IMR-90 (cell line): ENCODE results near the gene ACADSB. TPM values are rescaled to one million over a fixed set of nuclear protein-coding genes. Genes with fewer than 3 reads are reported as not detected.

ENCODE experiments used
- ATAC-seq: fragments of 200-7000 bp; cut with Tn5 transposase; 2 replicates; pipeline ENCODE4 v1.9.1; 2020; ENCODE audit warnings: low read depth, mild to moderate bottlenecking, moderate library complexity
- BruUV-seq: library from RNA; stranded (reverse); fragments of 400-500 nt; replicated peaks from 2 replicates; lab custom pipeline; 2021; lab: Mats Ljungman, UMichigan
- CTCF ChIA-PET: fragments of 300-600 bp; formaldehyde crosslinking; extraction: SDS; loops from one replicate; lab custom pipeline; 2021; ENCODE audit warnings: antibody characterized with exemption; lab: Yijun Ruan, JAX
- POLR2A ChIA-PET: fragments of 300-600 bp; sonication (Branson Sonifier 250); formaldehyde crosslinking; loops from one replicate; lab custom pipeline; 2022; ENCODE audit warnings: antibody characterized with exemption; ENCODE audit not compliant: unreplicated experiment; lab: Charles Lee
- DNase-seq: peaks from one replicate; pipeline ENCODE4 v3.0.0; 2013
- H2AFZ ChIP-seq: replicated peaks from 2 replicates; pipeline ENCODE3; 2013; ENCODE audit warnings: low read length, mild to moderate bottlenecking; ENCODE audit not compliant: poor library complexity
- H2AK5ac ChIP-seq: 2 replicates; pipeline ENCODE4 v1.6.1; 2013; ENCODE audit warnings: low read depth, low read length, inconsistent platforms
- H2AK9ac ChIP-seq: replicated peaks from 2 replicates; pipeline ENCODE3; 2013; ENCODE audit warnings: mild to moderate bottlenecking, low read depth, low read length, moderate library complexity; ENCODE audit not compliant: poor library complexity
- H2BK120ac ChIP-seq: 2 replicates; pipeline ENCODE4 v1.6.1; 2013; ENCODE audit warnings: low read depth, low read length, inconsistent platforms
- H2BK15ac ChIP-seq: 3 replicates; pipeline ENCODE4 v1.6.1; 2013; ENCODE audit warnings: low read depth, low read length, inconsistent platforms
- H2BK20ac ChIP-seq: 2 replicates; pipeline ENCODE4 v1.6.1; 2013; ENCODE audit warnings: low read depth, mild to moderate bottlenecking, inconsistent platforms, low read length, moderate library complexity
- H2BK5ac ChIP-seq: 2 replicates; pipeline ENCODE4 v1.6.1; 2013; ENCODE audit warnings: mild to moderate bottlenecking, low read depth, low read length, inconsistent platforms; ENCODE audit not compliant: poor library complexity, severe bottlenecking
- H3K14ac ChIP-seq: replicated peaks from 2 replicates; pipeline ENCODE4 v1.6.1; 2013; ENCODE audit warnings: low read depth, low read length, inconsistent platforms
- H3K18ac ChIP-seq: 2 replicates; pipeline ENCODE4 v1.6.1; 2013; ENCODE audit warnings: low read depth, low read length, control low read depth
- H3K23ac ChIP-seq: 2 replicates; pipeline ENCODE4 v1.6.1; 2013; ENCODE audit warnings: low read depth, low read length, inconsistent platforms
- H3K27ac ChIP-seq: 2 replicates; pipeline ENCODE4 v1.5.1; 2013; ENCODE audit warnings: mild to moderate bottlenecking, control low read depth, low read length; ENCODE audit not compliant: insufficient read depth
- H3K27me3 ChIP-seq: 2 replicates; pipeline ENCODE4 v1.6.1; 2013; ENCODE audit warnings: low read length; ENCODE audit not compliant: control insufficient read depth, insufficient read depth
- H3K36me3 ChIP-seq: 2 replicates; pipeline ENCODE4 v1.6.1; 2013; ENCODE audit warnings: low read length, mixed read lengths; ENCODE audit not compliant: control insufficient read depth, insufficient read depth
- H3K4ac ChIP-seq: 2 replicates; pipeline ENCODE4 v1.6.1; 2013; ENCODE audit warnings: low read depth, low read length, inconsistent platforms
- H3K4me1 ChIP-seq: 2 replicates; pipeline ENCODE4 v1.6.1; 2013; ENCODE audit warnings: low read length, mixed read lengths; ENCODE audit not compliant: control insufficient read depth, insufficient read depth
- H3K4me2 ChIP-seq: 2 replicates; pipeline ENCODE4 v1.6.1; 2013; ENCODE audit warnings: low read depth, mild to moderate bottlenecking, control low read depth, low read length, moderate library complexity
- H3K4me3 ChIP-seq: 2 replicates; pipeline ENCODE4 v1.5.1; 2013; ENCODE audit warnings: low read depth, mild to moderate bottlenecking, control low read depth, low read length, moderate library complexity; ENCODE audit not compliant: insufficient read depth
- H3K56ac ChIP-seq: 2 replicates; pipeline ENCODE4 v1.6.1; 2013; ENCODE audit warnings: low read length, inconsistent platforms; ENCODE audit not compliant: insufficient read depth; ENCODE audit errors: extremely low read depth
- H3K79me1 ChIP-seq, 2 experiments: 2 replicates each; pipeline ENCODE4 v1.6.1; 2013; ENCODE audit warnings: low read length in 2 of 2, inconsistent platforms in 1 of 2, low read depth in 1 of 2
- H3K9ac ChIP-seq: 2 replicates; pipeline ENCODE4 v1.6.1; 2013; ENCODE audit warnings: low read depth, low read length, control low read depth
- H3K9me1 ChIP-seq: 2 replicates; pipeline ENCODE4 v1.6.1; 2013; ENCODE audit warnings: low read length, inconsistent platforms; ENCODE audit not compliant: insufficient read depth
- H3K9me3 ChIP-seq: 2 replicates; pipeline ENCODE4 v1.6.1; 2013; ENCODE audit warnings: low read length; ENCODE audit not compliant: control insufficient read depth, insufficient read depth
- H4K20me1 ChIP-seq: 2 replicates; pipeline ENCODE4 v1.6.1; 2013; ENCODE audit warnings: low read length, inconsistent platforms; ENCODE audit not compliant: insufficient read depth
- H4K5ac ChIP-seq: 2 replicates; pipeline ENCODE4 v1.6.1; 2013; ENCODE audit warnings: mild to moderate bottlenecking, low read depth, low read length, control low read depth
- H4K8ac ChIP-seq, 2 experiments: 2 replicates each; pipeline ENCODE4 v1.6.1; 2013; ENCODE audit warnings: low read depth in 2 of 2, low read length in 2 of 2, control low read depth in 1 of 2, inconsistent platforms in 1 of 2
- H4K91ac ChIP-seq: 2 replicates; pipeline ENCODE4 v1.6.1; 2013; ENCODE audit warnings: low read depth, low read length, inconsistent platforms; ENCODE audit not compliant: insufficient read depth
- CTCF ChIP-seq: conservative IDR thresholded peaks from 2 replicates; pipeline ENCODE4 v1.5.1; 2012; ENCODE audit warnings: mild to moderate bottlenecking, low read depth, low read length, improper control_type of control experiment
- MAFK ChIP-seq: IDR thresholded peaks from 2 replicates; pipeline ENCODE4 v1.6.1; 2012; ENCODE audit warnings: low read depth, low read length, improper control_type of control experiment
- MXI1 ChIP-seq: IDR thresholded peaks from 2 replicates; pipeline ENCODE4 v1.6.1; 2012; ENCODE audit warnings: low read depth, mild to moderate bottlenecking, low read length, moderate library complexity, borderline replicate concordance
- POLR2A ChIP-seq: IDR thresholded peaks from 2 replicates; pipeline ENCODE4 v1.6.1; 2012; ENCODE audit warnings: mild to moderate bottlenecking, low read depth, low read length
- RFX5 ChIP-seq: IDR thresholded peaks from 2 replicates; pipeline ENCODE4 v1.8.0; 2012; ENCODE audit warnings: low read depth, mild to moderate bottlenecking, low read length, moderate library complexity
- WGBS, 2 experiments: methylation state at CpG; one replicate each; pipeline versions ENCODE4 v1.1.5 to v1.1.7; 2013; ENCODE audit warnings: missing lambda C conversion rate in 2 of 2; ENCODE audit not compliant: insufficient read length in 1 of 2; ENCODE audit errors: extremely low coverage in 2 of 2; 5-methylcytosine and 5-hydroxymethylcytosine counted together
- dilution Hi-C: fragments of 300-500 bp; cut with HindIII; formaldehyde crosslinking; loops from one replicate; pipeline ENCODE4 v1.14.3; 2018; ENCODE audit warnings: low sequenced_read_pairs; ENCODE audit not compliant: unreplicated experiment
- in situ Hi-C: fragments of 300-500 bp; cut with MboI; formaldehyde crosslinking; loops from 3 replicates; pipeline ENCODE4 v1.14.3; 2019; ENCODE audit warnings: low sequenced_read_pairs, inconsistent platforms, mixed read lengths
- intact Hi-C: fragments of 100-400 bp; cut with micrococcal nuclease; formaldehyde crosslinking; loops from 2 replicates; pipeline ENCODE4 v1.10.0; 2022
- polyA plus RNA-seq, 3 experiments: library from polyadenylated mRNA; depleted of rRNA; stranded (reverse); fragments of >200 nt; gene quantifications; 2 replicates each; pipeline ENCODE4 v1.2.3, GENCODE V29; 2012; ENCODE audit warnings: low replicate concordance in 1 of 3
- total RNA-seq: library from RNA; depleted of rRNA; stranded (reverse); fragments of >200 nt; gene quantifications from 2 replicates; pipeline ENCODE4 v1.2.3, GENCODE V29; 2012
- TF ChIP-seq, protein P1 (sequence below): fragments of 150-350 bp; IDR thresholded peaks from 2 replicates; pipeline ENCODE4 v1.6.1; 2016; ENCODE audit warnings: low read depth, mild to moderate bottlenecking, low read length, moderate library complexity, borderline replicate concordance

ACADSB gene
- total and polyA plus RNA-seq, 2 of the 4 experiments (the other 2 are of a cell fraction), result 6.2 to 10.6 TPM

DNA sequence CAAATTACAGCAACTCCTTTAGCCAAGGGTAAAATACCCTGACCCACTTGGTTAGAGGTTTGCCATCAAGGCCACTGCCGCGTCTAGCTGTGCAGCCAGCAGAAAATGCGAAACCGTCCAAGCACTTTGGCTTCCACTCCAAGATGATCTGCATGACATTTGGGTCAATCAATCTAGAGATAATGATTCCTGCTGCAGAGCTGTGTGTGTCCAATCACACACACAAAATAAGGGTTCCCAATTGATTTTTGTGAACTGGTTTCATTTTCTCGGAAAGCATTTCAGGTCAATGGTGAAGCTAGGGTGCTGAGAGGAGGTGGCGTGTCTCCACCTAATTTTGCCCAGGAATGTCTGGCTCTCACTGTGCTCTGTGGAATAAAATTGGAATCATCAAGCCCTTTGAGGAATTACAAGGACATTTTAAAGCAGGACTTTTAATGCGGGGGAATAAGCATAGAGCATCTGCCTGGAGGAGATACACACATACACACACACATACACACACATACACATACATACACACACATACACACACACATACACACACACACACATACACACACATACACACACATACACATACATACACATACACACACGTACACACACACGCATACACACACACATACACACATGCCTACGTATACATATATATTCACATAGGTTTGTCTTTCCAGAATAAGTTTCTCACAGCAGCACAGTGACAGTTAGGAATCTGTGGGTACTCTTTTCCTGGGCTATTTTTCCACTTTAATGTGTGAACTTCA, 59.5 kb downstream of the ACADSB start:
- Histone ChIP-seq H3K4me1 (no peaks in the 10 kb centered on the region), H3K14ac (no peak overlapping the region), H3K9ac (no peak overlapping the region), H4K5ac (no peak overlapping the region), H3K36me3 (no peaks in the 10 kb centered on the region), H4K91ac (no peak overlapping the region), H3K27me3 (no peaks in the 10 kb centered on the region), H3K9me3 (no peaks in the 10 kb centered on the region), H3K9me1 (no peaks in the 10 kb centered on the region), H2BK5ac (peak overlapping the region; percentile 78), H2BK15ac (no peak overlapping the region), H2BK120ac (no peak overlapping the region), H3K27ac (no peak overlapping the region), H3K23ac (no peak overlapping the region), H2AK9ac (no peak overlapping the region), H3K18ac (no peak overlapping the region), H2AK5ac (no peak overlapping the region), H4K8ac (no peak overlapping the region), H4K20me1 (no peaks in the 10 kb centered on the region), H2AFZ (no peak overlapping the region), H2BK20ac (no peak overlapping the region), H3K4me2 (no peak overlapping the region), H3K4me3 (no peak overlapping the region), H3K56ac (no peak overlapping the region), H3K4ac (no peak overlapping the region), H3K79me1 (no peaks in the 10 kb centered on the region)
- in situ Hi-C loops (no loop called here), intact Hi-C loops (no loop called here), dilution Hi-C loops (no loop called here)
- ATAC-seq, result no peak
- no TSS peak for BruUV-seq
- POLR2A ChIA-PET, result no interaction called here
- TF ChIP-seq, protein P1, sequence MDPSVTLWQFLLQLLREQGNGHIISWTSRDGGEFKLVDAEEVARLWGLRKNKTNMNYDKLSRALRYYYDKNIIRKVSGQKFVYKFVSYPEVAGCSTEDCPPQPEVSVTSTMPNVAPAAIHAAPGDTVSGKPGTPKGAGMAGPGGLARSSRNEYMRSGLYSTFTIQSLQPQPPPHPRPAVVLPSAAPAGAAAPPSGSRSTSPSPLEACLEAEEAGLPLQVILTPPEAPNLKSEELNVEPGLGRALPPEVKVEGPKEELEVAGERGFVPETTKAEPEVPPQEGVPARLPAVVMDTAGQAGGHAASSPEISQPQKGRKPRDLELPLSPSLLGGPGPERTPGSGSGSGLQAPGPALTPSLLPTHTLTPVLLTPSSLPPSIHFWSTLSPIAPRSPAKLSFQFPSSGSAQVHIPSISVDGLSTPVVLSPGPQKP, result no peak
- TF ChIP-seq MAFK (no peak), RFX5 (no peak), POLR2A (no peak), MXI1 (no peak), CTCF (no peak)
- no CpG with 5 or more reads among the region's 10 CpGs for WGBS, 2 experiments
- CTCF ChIA-PET, result no interaction called here
- no peak for DNase-seq
